HFFc6 (cell line): Measurements from ENCODE around the gene AGO4. TPM values are rescaled to one million over a fixed set of nuclear protein-coding genes. Genes with fewer than 3 reads are reported as not detected.
"Not testable (repeated sequence)": the region's sequence is repeated elsewhere in the genome, so short reads cannot be mapped to it uniquely, and the experiment has no call there.

ENCODE experiments used
- DNase-seq: peaks from one replicate; pipeline ENCODE4 v3.0.0-alpha.2; 2018
- H3K27ac Mint-ChIP-seq: 2 replicates; pipeline ENCODE4 v1.8.0; 2020; ENCODE audit warnings: mild to moderate bottlenecking, mixed read lengths
- H3K27me3 Mint-ChIP-seq: 2 replicates; pipeline ENCODE4 v1.8.0; 2021; ENCODE audit warnings: mild to moderate bottlenecking, moderate library complexity, mixed read lengths; ENCODE audit not compliant: insufficient read depth
- H3K36me3 Mint-ChIP-seq: 2 replicates; pipeline ENCODE4 v1.8.0; 2021; ENCODE audit warnings: low read depth, mixed read lengths
- H3K4me1 Mint-ChIP-seq: 2 replicates; pipeline ENCODE4 v1.8.0; 2020; ENCODE audit warnings: low read depth, mixed read lengths
- H3K4me3 Mint-ChIP-seq: 2 replicates; pipeline ENCODE4 v1.8.0; 2020; ENCODE audit warnings: mild to moderate bottlenecking, moderate library complexity, mixed read lengths
- H3K9me3 Mint-ChIP-seq: 2 replicates; pipeline ENCODE4 v1.8.0; 2020; ENCODE audit warnings: mild to moderate bottlenecking, mixed read lengths
- CTCF ChIP-seq: fragments of 200-600 bp; sonication (generic); IDR thresholded peaks from 2 replicates; pipeline ENCODE4 v1.5.0; 2021; ENCODE audit warnings: antibody characterized with exemption, mild to moderate bottlenecking
- total RNA-seq, 6 experiments: library from RNA; stranded (reverse); fragmentation: NEBNext Ultra II Directional; extraction: Animal tissue kit (Norgen Biotek cat#: 25700); gene quantifications; 2 replicates in 1 of 6; 3 replicates in 5 of 6; pipeline ENCODE4 v1.2.3, GENCODE V29; 2021

Gene AGO4
- total RNA-seq, 6 experiments from 2014 or later: 3.6 to 6.9 (median 6.3) TPM

GRCh38 chr1:35788139-35788538 is 19.7 kb upstream of the AGO4 start:
- no peak for DNase-seq

GRCh38 chr1:35790670-35791069 is 17.1 kb upstream of the AGO4 start:
- Mint-ChIP-seq H3K36me3 (no peaks in the 10 kb centered on the region), H3K4me1 (no peaks in the 10 kb centered on the region), H3K27ac (no peak overlapping the region), H3K9me3 (no peaks in the 10 kb centered on the region), H3K27me3 (peaks cover 2% of the 10 kb centered on the region; the same call in 1 of the 2 replicates), H3K4me3 (no peak overlapping the region)
- TF ChIP-seq CTCF: no peak
- DNase-seq: no peak

More at GRCh38 chr1:35788139-35788538, 19.7 kb upstream of the AGO4 start:
- no peak for TF ChIP-seq CTCF
- no peaks in the 10 kb centered on the region for H3K9me3 Mint-ChIP-seq
- H3K27me3 Mint-ChIP-seq: peaks cover 2% of the 10 kb centered on the region; the same call in 1 of the 2 replicates
- H3K4me1 Mint-ChIP-seq: no peaks in the 10 kb centered on the region
- H3K27ac Mint-ChIP-seq: no peak overlapping the region
- no peaks in the 10 kb centered on the region; the same call in 1 of the 2 replicates for H3K36me3 Mint-ChIP-seq
- no peak overlapping the region for H3K4me3 Mint-ChIP-seq

- no peak for DNase-seq
- no peaks in the 10 kb centered on the region; the same call in 1 of the 2 replicates for H3K27me3 Mint-ChIP-seq
- H3K27ac Mint-ChIP-seq: no peak overlapping the region
- H3K36me3 Mint-ChIP-seq: no peaks in the 10 kb centered on the region
- H3K4me1 Mint-ChIP-seq: no peaks in the 10 kb centered on the region
- no peak for TF ChIP-seq CTCF
- no peak overlapping the region for H3K4me3 Mint-ChIP-seq
- no peaks in the 10 kb centered on the region for H3K9me3 Mint-ChIP-seq
These were observed 12.5 kb upstream of the AGO4 start for GRCh38 chr1:35795295-35795694.

GRCh38 chr1:35797380-35797779 is 10.4 kb upstream of the AGO4 start:
- Mint-ChIP-seq H3K27me3 (no peaks in the 10 kb centered on the region; the same call in 1 of the 2 replicates), H3K36me3 (no peaks in the 10 kb centered on the region), H3K27ac (no peak overlapping the region), H3K4me3 (no peak overlapping the region), H3K9me3 (no peaks in the 10 kb centered on the region), H3K4me1 (no peaks in the 10 kb centered on the region)
- DNase-seq: no peak
- TF ChIP-seq CTCF: no peak

GRCh38 chr1:35798019-35798418 is 9.8 kb upstream of the AGO4 start:
- DNase-seq, H3K4me1 Mint-ChIP-seq, H3K9me3 Mint-ChIP-seq, H3K27me3 Mint-ChIP-seq, H3K36me3 Mint-ChIP-seq, H3K4me3 Mint-ChIP-seq, H3K27ac Mint-ChIP-seq: not testable (repeated sequence)

- not testable (repeated sequence) for H3K9me3 Mint-ChIP-seq, DNase-seq, H3K36me3 Mint-ChIP-seq, H3K4me3 Mint-ChIP-seq, H3K27ac Mint-ChIP-seq, H3K27me3 Mint-ChIP-seq, H3K4me1 Mint-ChIP-seq
These were observed 7.5 kb upstream of the AGO4 start for GRCh38 chr1:35800167-35800887.
